PC-9 (cell line): Measurements from ENCODE around the gene XPO5. TPM values are rescaled to one million over a fixed set of nuclear protein-coding genes. Genes with fewer than 3 reads are reported as not detected.

Experiments used
- BruUV-seq: library from RNA; stranded (reverse); fragments of 400-500 nt; replicated peaks from 2 replicates; lab custom pipeline; 2021; lab: Mats Ljungman, UMichigan
- CTCF ChIA-PET: fragments of 300-600 bp; sonication (Branson Sonifier 250); formaldehyde crosslinking; loops from one replicate; lab custom pipeline; 2022; ENCODE audit warnings: antibody characterized with exemption; lab: Charles Lee
- POLR2A ChIA-PET: fragments of 300-600 bp; sonication (Branson Sonifier 250); formaldehyde crosslinking; loops from one replicate; lab custom pipeline; 2022; ENCODE audit warnings: antibody characterized with exemption; ENCODE audit not compliant: unreplicated experiment; lab: Charles Lee
- DNase-seq, 2 experiments: peaks; one replicate each; pipeline versions ENCODE4 v3.0.0 to v3.0.0-alpha.2; 2015 to 2022; ENCODE audit warnings: mixed read lengths in 1 of 2
- H2AFZ ChIP-seq: fragments of 200-600 bp; sonication (generic); 2 replicates; pipeline ENCODE4 v1.8.1; 2017; ENCODE audit warnings: antibody characterized with exemption
- H3F3A ChIP-seq: fragments of 200-600 bp; sonication (generic); 2 replicates; pipeline ENCODE4 v1.8.1; 2017; ENCODE audit warnings: antibody characterized with exemption, mild to moderate bottlenecking, low read depth; ENCODE audit not compliant: insufficient read depth
- H3K27ac ChIP-seq: fragments of 200-600 bp; sonication (generic); 2 replicates; pipeline ENCODE4 v1.6.1; 2016; ENCODE audit warnings: mixed run types
- H3K27me3 ChIP-seq: fragments of 200-600 bp; sonication (generic); 2 replicates; pipeline ENCODE4 v1.6.1; 2016; ENCODE audit warnings: low read depth, mixed run types; ENCODE audit not compliant: insufficient read depth
- H3K36me3 ChIP-seq: fragments of 200-600 bp; sonication (generic); 2 replicates; pipeline ENCODE4 v1.6.1; 2016; ENCODE audit warnings: low read depth, mixed run types
- H3K4me1 ChIP-seq: fragments of 200-600 bp; sonication (generic); replicated peaks from 2 replicates; pipeline ENCODE4 v1.6.1; 2016; ENCODE audit warnings: mixed run types; ENCODE audit not compliant: insufficient read depth
- H3K4me2 ChIP-seq: fragments of 200-600 bp; sonication (generic); 2 replicates; pipeline ENCODE4 v1.6.1; 2017; ENCODE audit warnings: mixed run types
- H3K4me3 ChIP-seq: fragments of 200-600 bp; sonication (generic); 2 replicates; pipeline ENCODE4 v1.6.1; 2016; ENCODE audit warnings: mixed run types
- H3K79me2 ChIP-seq: fragments of 200-600 bp; sonication (generic); 2 replicates; pipeline ENCODE4 v1.6.1; 2017; ENCODE audit warnings: low read depth, mixed run types
- H3K9me2 ChIP-seq: fragments of 200-600 bp; sonication (generic); 2 replicates; pipeline ENCODE4 v1.8.1; 2017; ENCODE audit warnings: mild to moderate bottlenecking; ENCODE audit not compliant: insufficient read depth
- H3K9me3 ChIP-seq: fragments of 200-600 bp; sonication (generic); 2 replicates; pipeline ENCODE4 v1.8.1; 2016; ENCODE audit warnings: low read depth; ENCODE audit not compliant: insufficient read depth
- H4K20me1 ChIP-seq: fragments of 200-600 bp; sonication (generic); 2 replicates; pipeline ENCODE4 v1.8.1; 2017; ENCODE audit not compliant: insufficient read depth
- CTCF ChIP-seq: fragments of 200-600 bp; sonication (generic); conservative IDR thresholded peaks from 2 replicates; pipeline ENCODE4 v1.6.1; 2017; ENCODE audit warnings: mixed run types, antibody characterized with exemption, mild to moderate bottlenecking, moderate library complexity
- EZH2 ChIP-seq: fragments of 200-600 bp; sonication (generic); IDR thresholded peaks from 2 replicates; pipeline ENCODE4 v1.8.0; 2017; ENCODE audit warnings: antibody characterized with exemption, low read depth
- intact Hi-C: fragments of 100-400 bp; cut with micrococcal nuclease; formaldehyde crosslinking; loops from one replicate; pipeline ENCODE4 v1.10.0; 2022; ENCODE audit not compliant: unreplicated experiment
- total RNA-seq: library from RNA; stranded (reverse); gene quantifications from 2 replicates; pipeline ENCODE4 v1.2.3, GENCODE V29; 2021

Gene XPO5
- total RNA-seq, 1 experiment from 2014 or later = 36.1 TPM

GRCh38 chr6:43509142-43509983, 66.5 kb downstream of the XPO5 start:
- ChIA-PET CTCF (interaction anchor here (0.6 kb wide), 2 partner anchors 119 to 316 kb away, joined by 3 to 4 read pairs; no protein-coding TSS in a partner anchor), POLR2A (interaction anchor here (0.6 kb wide), 1 partner anchor 21 kb away, joined by 35 read pairs; no protein-coding TSS in a partner anchor)
- peaks cover 5% of the 10 kb centered on the region; the same call in 1 of the 2 replicates for H3K36me3 ChIP-seq
- 0 out of 2 replicates have a peak, but pooled peaks cover 7% of the 10 kb centered on the region for H3K4me1 ChIP-seq
- peaks cover 4% of the 10 kb centered on the region for H4K20me1 ChIP-seq
- no peaks in the 10 kb centered on the region for H3K27me3 ChIP-seq
- H3K4me3 ChIP-seq = peak overlapping the region; percentile 84; the same call in 1 of the 2 replicates
- intact Hi-C loops = no loop called here
- BruUV-seq = no TSS peak
- peaks cover under 1% of the 10 kb centered on the region; the same call in 1 of the 2 replicates for H3K79me2 ChIP-seq
- no peak overlapping the region for H3K27ac ChIP-seq
- no peaks in the 10 kb centered on the region for H3K9me3 ChIP-seq
- H3K4me2 ChIP-seq = peak overlapping the region; percentile 79
- DNase-seq = no peak
- no peak overlapping the region; the same call in 1 of the 2 replicates for H2AFZ ChIP-seq
- TF ChIP-seq EZH2 (no peak), CTCF (no peak)
- H3F3A ChIP-seq = peaks cover 31% of the 10 kb centered on the region
- H3K9me2 ChIP-seq = no peaks in the 10 kb centered on the region

DNA sequence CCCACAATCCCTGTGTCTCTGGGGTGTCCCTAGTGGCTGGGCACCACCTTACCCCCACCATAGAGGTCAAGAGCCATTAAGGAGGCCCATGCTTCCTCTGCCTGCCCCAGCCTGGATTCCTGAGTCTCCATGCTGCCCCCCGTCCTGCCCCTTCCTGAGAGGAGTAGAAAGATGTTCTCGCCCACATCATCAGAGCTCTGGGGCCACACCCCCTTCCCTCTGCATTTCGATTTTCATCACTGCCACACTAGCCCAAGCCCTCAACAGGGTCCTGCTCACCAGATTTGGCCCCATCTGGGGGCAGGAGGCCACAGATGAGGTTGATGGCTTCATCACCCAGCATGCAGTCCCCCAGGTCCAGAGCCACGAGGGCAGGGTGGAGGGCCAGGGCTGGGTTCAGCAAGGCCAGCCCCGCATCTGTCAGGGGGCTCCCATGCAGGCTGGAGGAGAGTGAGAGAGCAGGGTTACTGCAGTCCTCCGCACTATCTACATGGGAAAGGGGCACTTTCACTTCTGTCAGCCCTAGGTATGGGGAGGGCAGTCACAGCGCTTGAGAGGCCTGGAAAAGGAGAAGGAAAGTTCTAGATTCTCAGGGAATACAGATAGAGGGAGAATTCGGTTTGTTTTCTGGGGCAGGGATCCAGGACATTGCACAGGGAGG, 67.2 kb downstream of the XPO5 start:
- H3K36me3 ChIP-seq = 0 out of 2 replicates have a peak, but pooled peaks cover 4% of the 10 kb centered on the region
- peaks cover 4% of the 10 kb centered on the region; the same call in 1 of the 2 replicates for H4K20me1 ChIP-seq
- TF ChIP-seq EZH2 (no peak), CTCF (no peak)
- DNase-seq = no peak
- H3K9me2 ChIP-seq = no peaks in the 10 kb centered on the region
- H2AFZ ChIP-seq = no peak overlapping the region
- H3K4me3 ChIP-seq = no peak overlapping the region
- intact Hi-C loops = no loop called here
- H3K27me3 ChIP-seq = no peaks in the 10 kb centered on the region
- H3F3A ChIP-seq = peaks cover 31% of the 10 kb centered on the region
- H3K79me2 ChIP-seq = no peaks in the 10 kb centered on the region
- no peak overlapping the region for H3K4me2 ChIP-seq
- no peak overlapping the region for H3K27ac ChIP-seq
- POLR2A ChIA-PET = no interaction called here
- H3K4me1 ChIP-seq = 0 out of 2 replicates have a peak, but pooled peaks cover 7% of the 10 kb centered on the region
- no peaks in the 10 kb centered on the region for H3K9me3 ChIP-seq
- no TSS peak for BruUV-seq
- CTCF ChIA-PET = interaction anchor here (2.2 kb wide), 1 partner anchor 13 kb away, joined by 8 read pairs; no protein-coding TSS in a partner anchor
